DND-41 (cell line): ENCODE data around the gene SIK1.
"Not testable (repeated sequence)": the region's sequence is repeated elsewhere in the genome, so short reads cannot be mapped to it uniquely, and the experiment has no call there.

Experiments
- ATAC-seq: fragments of 200-7000 bp; cut with Tn5 transposase; 3 replicates; pipeline ENCODE4 v1.9.1; 2021; ENCODE audit warnings: low read depth; ENCODE audit not compliant: insufficient read depth
- DNase-seq: peaks from one replicate; pipeline ENCODE4 v3.0.0-alpha.2; 2020
- H2AFZ ChIP-seq: 2 replicates; pipeline ENCODE4 v1.6.0; 2012; ENCODE audit warnings: low read depth, low read length
- H3K27ac ChIP-seq: 2 replicates; pipeline ENCODE4 v1.5.1; 2012; ENCODE audit warnings: low read length, inconsistent platforms
- H3K27me3 ChIP-seq: fragments of 200-600 bp; sonication (generic); 2 replicates; pipeline ENCODE4 v1.6.0; 2012; ENCODE audit warnings: low read length, mild to moderate bottlenecking, inconsistent platforms; ENCODE audit not compliant: insufficient read depth, poor library complexity
- H3K36me3 ChIP-seq: 2 replicates; pipeline ENCODE4 v1.5.1; 2012; ENCODE audit warnings: low read length, inconsistent platforms; ENCODE audit not compliant: insufficient read depth
- H3K4me1 ChIP-seq: 2 replicates; pipeline ENCODE4 v1.5.1; 2012; ENCODE audit warnings: mild to moderate bottlenecking, low read length; ENCODE audit not compliant: insufficient read depth
- H3K4me2 ChIP-seq: 2 replicates; pipeline ENCODE4 v1.6.0; 2012; ENCODE audit warnings: mild to moderate bottlenecking, moderate library complexity, low read length, inconsistent platforms; ENCODE audit not compliant: insufficient read depth
- H3K4me3 ChIP-seq, 2 experiments: fragments of 200-600 bp in 1 of 2; shearing (Covaris generic) in 1 of 2; 2 replicates each; pipeline ENCODE4 v1.5.1; 2012 to 2016; ENCODE audit warnings: inconsistent platforms in 2 of 2, low read length in 2 of 2, mild to moderate bottlenecking in 2 of 2, low read depth in 1 of 2, moderate library complexity in 1 of 2
- H3K79me2 ChIP-seq: 2 replicates; pipeline ENCODE4 v1.6.0; 2012; ENCODE audit warnings: low read length, inconsistent platforms; ENCODE audit not compliant: insufficient read depth
- H3K9ac ChIP-seq: 2 replicates; pipeline ENCODE4 v1.6.0; 2012; ENCODE audit warnings: low read depth, mild to moderate bottlenecking, inconsistent platforms, low read length, moderate library complexity
- H3K9me3 ChIP-seq: 2 replicates; pipeline ENCODE4 v1.5.1; 2012; ENCODE audit warnings: low read length, moderate library complexity, mild to moderate bottlenecking, inconsistent platforms; ENCODE audit not compliant: insufficient read depth, severe bottlenecking
- H4K20me1 ChIP-seq: 2 replicates; pipeline ENCODE4 v1.6.0; 2012; ENCODE audit warnings: low read length; ENCODE audit not compliant: insufficient read depth

The SIK1 gene

GRCh38 chr21:43397439-43397808 is 29.5 kb downstream of the SIK1 start:
- not testable (repeated sequence) for DNase-seq, H3K9me3 ChIP-seq, H3K36me3 ChIP-seq, H3K4me3 ChIP-seq, H3K4me2 ChIP-seq, ATAC-seq, H2AFZ ChIP-seq, H3K9ac ChIP-seq, H3K4me1 ChIP-seq, H3K79me2 ChIP-seq, H4K20me1 ChIP-seq, H3K27ac ChIP-seq, H3K27me3 ChIP-seq

GRCh38 chr21:43396788-43397438 is 30.0 kb downstream of the SIK1 start:
- not testable (repeated sequence) for H2AFZ ChIP-seq, H3K4me1 ChIP-seq, H3K27ac ChIP-seq, ATAC-seq, H3K36me3 ChIP-seq, DNase-seq, H4K20me1 ChIP-seq, H3K4me2 ChIP-seq, H3K4me3 ChIP-seq, H3K27me3 ChIP-seq, H3K9me3 ChIP-seq, H3K9ac ChIP-seq, H3K79me2 ChIP-seq

GRCh38 chr21:43383351-43383750 is 43.6 kb downstream of the SIK1 start:
- H2AFZ ChIP-seq, H3K36me3 ChIP-seq, H3K4me2 ChIP-seq, ATAC-seq, H3K79me2 ChIP-seq, H3K4me3 ChIP-seq, H3K27me3 ChIP-seq, H3K4me1 ChIP-seq, DNase-seq, H4K20me1 ChIP-seq, H3K9ac ChIP-seq, H3K27ac ChIP-seq, H3K9me3 ChIP-seq: not testable (repeated sequence)

DNA sequence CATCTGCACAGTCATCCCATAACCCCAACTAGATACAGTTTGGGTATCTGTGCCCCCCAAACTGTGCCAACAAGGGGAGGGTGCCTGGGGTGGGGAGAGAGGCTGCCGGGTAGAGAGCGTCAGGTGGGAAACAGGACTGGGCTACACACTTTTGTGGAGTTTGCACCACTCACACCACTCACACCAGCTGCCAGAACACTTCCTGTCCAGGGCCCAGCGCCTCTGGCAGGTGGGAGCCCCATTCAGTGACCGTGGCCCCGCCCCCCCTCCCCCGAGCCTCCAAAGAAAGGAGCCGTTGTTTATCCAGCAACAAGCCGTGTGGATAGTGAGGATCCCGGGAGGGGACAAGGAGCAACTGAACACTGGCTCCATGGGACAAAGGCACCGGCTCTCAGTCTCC is 44.0 kb downstream of the SIK1 start:
- H3K27ac ChIP-seq, H3K4me1 ChIP-seq, H2AFZ ChIP-seq, H3K4me2 ChIP-seq, H3K27me3 ChIP-seq, H3K79me2 ChIP-seq, H4K20me1 ChIP-seq, DNase-seq, H3K9me3 ChIP-seq, ATAC-seq, H3K9ac ChIP-seq, H3K36me3 ChIP-seq, H3K4me3 ChIP-seq: not testable (repeated sequence)

DNA sequence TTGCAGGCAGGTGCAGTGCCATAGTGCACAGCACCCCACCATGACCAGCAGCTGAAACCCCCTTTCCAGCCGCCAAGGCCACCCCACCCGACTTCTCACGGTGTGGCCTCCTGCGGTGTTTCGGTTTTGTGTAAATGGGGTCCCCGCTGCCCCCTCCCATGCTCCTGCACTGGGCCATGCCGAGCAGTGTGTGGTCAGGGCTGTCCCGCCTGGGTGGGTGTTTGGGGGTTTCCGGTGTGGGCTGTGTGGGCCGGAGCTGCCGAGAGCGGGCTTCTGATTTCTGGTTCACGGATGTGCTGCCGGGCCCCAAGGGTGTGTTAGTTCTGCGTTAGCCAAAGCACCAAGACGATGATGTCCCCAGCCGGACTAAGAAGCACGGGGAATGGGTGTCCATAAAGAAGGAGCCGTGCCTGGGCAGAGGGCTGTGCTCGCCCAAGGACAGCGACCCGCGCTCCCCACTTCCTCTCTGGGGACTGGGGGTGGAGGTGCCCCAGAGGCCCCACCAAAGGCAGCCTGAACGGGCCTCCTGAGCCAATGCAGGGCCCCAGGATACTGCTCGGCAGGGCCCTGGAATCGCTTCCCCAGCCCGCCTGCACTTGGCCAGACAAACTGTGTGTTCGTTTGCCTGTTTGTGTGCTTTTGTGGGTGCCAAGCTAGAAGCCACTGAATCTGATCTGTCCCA is 45.9 kb downstream of the SIK1 start:
- H3K27ac ChIP-seq, H3K79me2 ChIP-seq, H4K20me1 ChIP-seq, H3K4me1 ChIP-seq, H3K27me3 ChIP-seq, DNase-seq, H2AFZ ChIP-seq, H3K4me2 ChIP-seq, H3K36me3 ChIP-seq, ATAC-seq, H3K9ac ChIP-seq, H3K9me3 ChIP-seq, H3K4me3 ChIP-seq: not testable (repeated sequence)

DNA sequence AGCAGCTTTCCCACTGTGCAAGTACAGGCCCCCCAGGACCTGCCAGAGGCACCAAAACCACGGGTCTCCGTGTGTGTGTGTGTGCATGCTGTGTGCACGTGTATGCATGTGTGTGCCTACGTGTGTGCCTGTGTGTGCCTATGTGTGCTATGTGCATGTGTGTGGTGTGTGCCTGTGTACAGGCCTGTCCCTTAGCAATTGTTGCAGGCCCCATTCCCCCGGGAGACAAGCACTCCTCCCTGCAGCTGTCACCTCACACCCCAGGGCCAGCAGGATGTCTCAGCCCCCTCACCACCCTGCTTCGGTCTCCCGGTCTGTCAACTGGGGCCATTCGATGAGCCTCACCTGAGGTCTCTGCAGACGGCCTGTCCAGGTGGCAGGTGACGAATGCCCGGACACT is 46.6 kb downstream of the SIK1 start:
- H3K4me1 ChIP-seq, H4K20me1 ChIP-seq, ATAC-seq, H3K27ac ChIP-seq, H3K9ac ChIP-seq, H3K9me3 ChIP-seq, DNase-seq, H3K27me3 ChIP-seq, H3K4me3 ChIP-seq, H3K4me2 ChIP-seq, H2AFZ ChIP-seq, H3K36me3 ChIP-seq, H3K79me2 ChIP-seq: not testable (repeated sequence)

DNA sequence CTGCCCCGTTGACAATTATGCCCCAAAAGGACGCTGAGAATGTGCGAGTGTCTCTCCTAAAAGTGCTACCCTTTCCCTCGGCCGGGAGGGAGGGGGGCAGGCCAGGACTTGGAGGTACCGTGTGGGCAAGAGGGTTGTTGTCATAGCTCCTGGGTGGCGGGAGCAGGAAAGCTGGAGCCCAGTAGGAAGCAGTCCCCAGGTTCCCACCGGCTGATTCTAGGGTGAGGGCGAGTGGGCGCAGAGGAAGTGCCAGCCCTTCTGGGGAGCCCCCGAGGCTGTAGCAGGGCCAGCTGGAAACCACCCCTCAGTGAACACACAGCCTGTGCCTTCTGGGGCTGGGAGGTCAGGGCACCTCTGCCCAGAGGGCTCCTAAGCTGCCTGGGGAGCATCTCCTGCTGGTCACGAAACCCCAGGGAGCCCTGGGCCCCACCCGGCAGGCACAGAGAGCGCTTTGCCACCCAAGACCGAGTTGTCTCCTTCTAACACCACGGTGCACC is 47.3 kb downstream of the SIK1 start:
- H3K4me1 ChIP-seq, ATAC-seq, H3K9me3 ChIP-seq, H3K27me3 ChIP-seq, H2AFZ ChIP-seq, H3K79me2 ChIP-seq, H3K36me3 ChIP-seq, H3K4me2 ChIP-seq, H4K20me1 ChIP-seq, H3K9ac ChIP-seq, H3K27ac ChIP-seq, DNase-seq, H3K4me3 ChIP-seq: not testable (repeated sequence)
